ENCODE data around the gene TMTC1.

DNA sequence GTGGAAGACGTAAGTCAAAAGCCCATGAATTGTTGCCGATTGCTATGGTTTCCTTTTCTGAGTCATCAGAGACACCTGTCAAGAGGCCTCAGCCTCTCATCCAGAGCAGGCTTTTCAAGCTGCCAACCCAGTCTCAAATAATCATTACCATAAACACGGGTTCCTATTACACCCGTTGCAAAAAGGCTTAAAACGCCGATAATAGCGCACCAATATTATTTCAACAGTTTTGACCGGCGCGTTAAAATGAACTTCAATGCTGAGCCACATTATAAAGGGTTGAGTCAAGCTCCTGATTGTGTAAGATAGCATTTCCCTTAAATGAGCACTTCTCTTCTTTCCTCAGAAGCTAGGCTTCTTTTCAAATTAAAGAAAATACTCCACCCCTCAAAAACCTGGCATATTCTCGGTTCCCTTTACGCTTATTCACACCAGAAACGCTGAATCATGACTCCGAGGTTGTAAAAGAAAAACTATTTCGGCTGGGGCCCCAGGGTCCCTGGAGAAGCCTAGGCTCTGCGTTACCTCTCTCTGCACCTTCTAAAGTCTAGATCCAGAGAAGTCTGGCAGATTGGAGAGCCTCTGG is 1.4 kb downstream of the TMTC1 start:
- TF ChIP-seq EZH2 (IDR thresholded peaks at IDR 0.05; ENCODE audit: low read depth, low read length, severe bottlenecking): no peak
- no peak for TF ChIP-seq CTCF (IDR thresholded peaks at IDR 0.05; ENCODE audit: control extremely low read depth in 1 of 3, insufficient read depth in 1 of 3, low read depth in 1 of 3, low read length in 3 of 3)
- TF ChIP-seq JUN (IDR thresholded peaks at IDR 0.05; ENCODE audit: low read depth, low read length): no peak
- no peak for TF ChIP-seq SP1 (IDR thresholded peaks at IDR 0.05; ENCODE audit: low read depth, low read length)
- TF ChIP-seq HDAC2 (IDR thresholded peaks at IDR 0.05; ENCODE audit: borderline replicate concordance in 1 of 2, low read depth in 2 of 2, low read length in 2 of 2): no peak
- no peak for TF ChIP-seq RAD21 (IDR thresholded peaks at IDR 0.05 in 1 of 2, conservative IDR thresholded peaks at IDR 0.05 in 1 of 2; ENCODE audit: low read depth in 2 of 2, low read length in 2 of 2)
- TF ChIP-seq POLR2A (IDR thresholded peaks at IDR 0.05; ENCODE audit: control extremely low read depth in 1 of 2, low read depth in 2 of 2, low read length in 2 of 2): no peak
- no peak for TF ChIP-seq EP300 (IDR thresholded peaks at IDR 0.05; ENCODE audit: borderline replicate concordance in 1 of 2, low read depth in 2 of 2, low read length in 2 of 2)
- TF ChIP-seq POLR2AphosphoS5 (IDR thresholded peaks at IDR 0.05; ENCODE audit: low read depth, low read length): no peak
- TF ChIP-seq TBP (IDR thresholded peaks at IDR 0.05; ENCODE audit: low read depth, low read length): no peak
- no peak for TF ChIP-seq SRF (IDR thresholded peaks at IDR 0.05; ENCODE audit: low read depth, low read length)
- no peak for TF ChIP-seq ZNF274 (IDR thresholded peaks at IDR 0.05; ENCODE audit: borderline replicate concordance, extremely low read depth, low read length)
